ENCODE results near the gene RPS10. TPM values are rescaled to one million over a fixed set of nuclear protein-coding genes. Genes with fewer than 3 reads are reported as not detected.

RPS10 gene
- polyA plus RNA-seq, 1 donor (not counting 4 experiments of a cell fraction or from before 2014, with no cell fraction given) = 2,818 TPM

GRCh38 chr6:34369385-34369784, 56.5 kb downstream of the RPS10 start:
- H3K9me1 ChIP-seq (ENCODE audit: control insufficient read depth, extremely low read depth, insufficient read depth, low read length) = peaks cover 4% of the 10 kb centered on the region
- dilution Hi-C loops (cut with MboI; ENCODE audit: extremely low pct_ligation_motif_present, low sequenced_read_pairs) = no loop called here
- DNase-seq (ENCODE audit: low read depth, low spot score) = no peak
- no peak overlapping the region for H3K27ac ChIP-seq (ENCODE audit: control insufficient read depth, insufficient read depth, low read length)
- H3K36me3 ChIP-seq (ENCODE audit: control insufficient read depth in 2 of 2, extremely low read depth in 1 of 2, insufficient read depth in 2 of 2, low read length in 2 of 2) = no peaks in the 10 kb centered on the region
- no peak overlapping the region for H2AFZ ChIP-seq (ENCODE audit: control insufficient read depth, low read length)
- no peak overlapping the region for H3K9ac ChIP-seq (ENCODE audit: control insufficient read depth, extremely low read depth, insufficient read depth, low read length)
- no peaks in the 10 kb centered on the region for H3K27me3 ChIP-seq (ENCODE audit: control insufficient read depth, extremely low read depth, insufficient read depth, low read length)
- H3K4me2 ChIP-seq (ENCODE audit: control insufficient read depth, extremely low read depth, insufficient read depth, low read depth, low read length) = no peak overlapping the region
- H3K9me3 ChIP-seq (ENCODE audit: control insufficient read depth, low read depth, low read length) = no peaks in the 10 kb centered on the region
- H4K20me1 ChIP-seq (ENCODE audit: control insufficient read depth, extremely low read depth, insufficient read depth, low read length) = peaks cover 5% of the 10 kb centered on the region
- TF ChIP-seq CTCF (optimal IDR thresholded peaks at IDR 0.05 in 1 of 3, IDR thresholded peaks at IDR 0.05 in 1 of 3, conservative IDR thresholded peaks at IDR 0.05 in 1 of 3; ENCODE audit: extremely low read depth in 1 of 3, insufficient read depth in 2 of 3, low read length in 3 of 3) (no peak), EZH2 (IDR thresholded peaks at IDR 0.05; ENCODE audit: low read length) (no peak)
- H3K4me1 ChIP-seq (ENCODE audit: control insufficient read depth, extremely low read depth, insufficient read depth, low read length) = no peaks in the 10 kb centered on the region
- H3K4me3 ChIP-seq (ENCODE audit: control insufficient read depth in 2 of 3, extremely low read depth in 1 of 3, insufficient read depth in 2 of 3, low read depth in 1 of 3, low read length in 3 of 3) = no peak overlapping the region
- H3K79me2 ChIP-seq (ENCODE audit: control insufficient read depth, insufficient read depth, low read length) = peaks cover 56% of the 10 kb centered on the region
- no peak for FAIRE-seq

Other genes with a start within 250 kb of the RPS10 start
- 69.1 to 185 TPM (median 160 TPM) in 3 replicates for gene HMGA1, start 189.2 kb downstream of the RPS10 start, polyA plus RNA-seq
- gene SMIM29, start 177.1 kb downstream of the RPS10 start, polyA plus RNA-seq = 27.4 to 49.3 TPM (median 33.0 TPM) in 3 replicates
- 11.5 to 20.6 TPM (median 16.5 TPM) in 3 replicates for gene NUDT3, start 33.4 kb downstream of the RPS10 start, polyA plus RNA-seq
- not detected in 3 replicates for gene PACSIN1, start 40.0 kb upstream of the RPS10 start, polyA plus RNA-seq
- 0.03 to 0.04 TPM in 2 of 3 replicates, not detected in the other for gene SPDEF, start 130.3 kb upstream of the RPS10 start, polyA plus RNA-seq

Data from keratinocyte (primary cell).